ENCODE measurements around the gene ADARB2. TPM values are rescaled to one million over a fixed set of nuclear protein-coding genes. Genes with fewer than 3 reads are reported as not detected.

ADARB2 gene
- total RNA-seq, 1 donor from 2014 or later = 1.2 TPM

DNA sequence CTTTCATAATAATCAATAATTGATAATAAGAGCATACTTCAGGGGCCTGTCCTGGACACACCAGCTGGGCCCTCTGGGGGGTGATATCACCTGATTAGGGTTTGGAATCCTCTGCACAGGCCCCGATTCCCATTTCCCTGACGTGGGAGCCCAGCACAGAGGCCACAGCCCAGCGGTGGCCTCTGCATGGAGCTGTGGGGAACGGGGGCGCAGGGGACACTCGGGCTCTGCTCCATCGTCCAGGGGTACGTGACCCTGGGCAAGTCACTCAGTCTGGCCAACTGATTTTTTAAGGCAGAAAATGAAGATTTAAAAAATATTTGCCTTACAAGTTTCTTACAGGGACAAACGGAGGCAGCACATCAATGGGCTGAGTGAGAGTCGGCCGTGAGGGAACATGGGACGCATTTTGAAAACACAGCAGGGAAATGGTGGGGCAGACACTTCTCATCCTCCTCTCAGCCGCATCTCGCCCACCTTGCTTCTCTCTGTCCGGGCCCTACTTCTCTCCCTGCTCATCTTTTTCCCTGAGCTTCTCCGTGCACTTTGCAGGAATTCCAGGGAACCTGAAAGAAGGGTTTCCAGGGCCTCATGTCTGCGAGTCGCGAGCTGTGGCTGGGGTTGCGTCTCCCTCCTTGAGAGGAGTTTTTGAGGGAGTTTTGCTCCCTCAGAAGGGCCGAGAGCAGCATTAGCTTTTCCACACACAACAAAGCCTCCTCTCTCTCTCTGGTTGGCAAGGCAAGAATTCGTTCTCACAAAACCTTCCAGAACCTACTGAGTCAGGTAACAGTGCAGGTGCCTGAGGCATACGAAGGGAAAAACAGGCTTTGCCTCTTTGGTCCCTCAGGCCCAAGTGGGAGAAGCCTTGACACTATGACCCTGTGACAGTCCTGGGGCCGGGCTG is 369.1 kb downstream of the ADARB2 start:
- no peak overlapping the region for H3K27ac ChIP-seq
- no peak for DNase-seq
- no peak overlapping the region for H3K4me3 ChIP-seq
- H3K27me3 ChIP-seq = peaks cover 4% of the 10 kb centered on the region
- intact Hi-C loops (cut with DNase I) = no loop called here
- ATAC-seq = no peak
- no peaks in the 10 kb centered on the region for H3K36me3 ChIP-seq
- H3K9me3 ChIP-seq = no peaks in the 10 kb centered on the region
- no peaks in the 10 kb centered on the region for H3K4me1 ChIP-seq
- TF ChIP-seq, protein P1, sequence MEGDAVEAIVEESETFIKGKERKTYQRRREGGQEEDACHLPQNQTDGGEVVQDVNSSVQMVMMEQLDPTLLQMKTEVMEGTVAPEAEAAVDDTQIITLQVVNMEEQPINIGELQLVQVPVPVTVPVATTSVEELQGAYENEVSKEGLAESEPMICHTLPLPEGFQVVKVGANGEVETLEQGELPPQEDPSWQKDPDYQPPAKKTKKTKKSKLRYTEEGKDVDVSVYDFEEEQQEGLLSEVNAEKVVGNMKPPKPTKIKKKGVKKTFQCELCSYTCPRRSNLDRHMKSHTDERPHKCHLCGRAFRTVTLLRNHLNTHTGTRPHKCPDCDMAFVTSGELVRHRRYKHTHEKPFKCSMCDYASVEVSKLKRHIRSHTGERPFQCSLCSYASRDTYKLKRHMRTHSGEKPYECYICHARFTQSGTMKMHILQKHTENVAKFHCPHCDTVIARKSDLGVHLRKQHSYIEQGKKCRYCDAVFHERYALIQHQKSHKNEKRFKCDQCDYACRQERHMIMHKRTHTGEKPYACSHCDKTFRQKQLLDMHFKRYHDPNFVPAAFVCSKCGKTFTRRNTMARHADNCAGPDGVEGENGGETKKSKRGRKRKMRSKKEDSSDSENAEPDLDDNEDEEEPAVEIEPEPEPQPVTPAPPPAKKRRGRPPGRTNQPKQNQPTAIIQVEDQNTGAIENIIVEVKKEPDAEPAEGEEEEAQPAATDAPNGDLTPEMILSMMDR (IDR thresholded peaks at IDR 0.05) = no peak

DNA sequence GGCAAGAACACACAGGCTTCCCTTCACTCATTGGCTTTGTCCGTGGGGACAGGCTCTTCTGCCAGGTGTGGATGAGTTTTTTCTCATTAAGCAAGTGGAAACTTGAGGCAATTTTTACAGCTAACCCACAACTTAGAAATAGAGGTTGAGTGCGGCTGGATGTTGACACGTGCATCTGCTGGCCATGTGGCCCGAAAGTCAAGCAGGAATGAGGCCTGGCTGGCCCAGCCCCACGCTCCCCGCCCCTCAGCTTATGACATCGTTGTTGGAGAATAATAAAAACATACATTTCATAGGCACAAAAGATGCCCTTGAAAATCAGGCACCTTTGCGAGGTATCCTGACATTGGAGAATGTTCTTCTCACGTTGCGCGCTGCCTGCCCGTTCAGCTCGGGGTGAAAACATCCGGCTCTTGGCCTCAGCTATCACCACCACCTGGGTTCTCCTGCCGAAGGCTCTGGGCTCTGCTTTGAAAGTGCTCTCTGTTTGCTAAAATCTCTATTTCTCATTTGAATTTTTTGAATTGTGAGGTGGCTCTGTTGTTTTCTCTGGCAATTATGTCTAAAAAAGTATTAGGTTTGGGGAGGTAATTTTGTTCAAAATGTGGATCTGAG is 370.4 kb downstream of the ADARB2 start:
- H3K4me1 ChIP-seq = no peaks in the 10 kb centered on the region
- no peak overlapping the region for H3K4me3 ChIP-seq
- TF ChIP-seq, protein P1 (IDR thresholded peaks at IDR 0.05) = no peak
- intact Hi-C loops (cut with DNase I) = no loop called here
- H3K9me3 ChIP-seq = no peaks in the 10 kb centered on the region
- DNase-seq = peak; percentile 48
- ATAC-seq = no peak
- H3K27ac ChIP-seq = no peak overlapping the region
- H3K36me3 ChIP-seq = no peaks in the 10 kb centered on the region
- H3K27me3 ChIP-seq = peaks cover 10% of the 10 kb centered on the region

DNA sequence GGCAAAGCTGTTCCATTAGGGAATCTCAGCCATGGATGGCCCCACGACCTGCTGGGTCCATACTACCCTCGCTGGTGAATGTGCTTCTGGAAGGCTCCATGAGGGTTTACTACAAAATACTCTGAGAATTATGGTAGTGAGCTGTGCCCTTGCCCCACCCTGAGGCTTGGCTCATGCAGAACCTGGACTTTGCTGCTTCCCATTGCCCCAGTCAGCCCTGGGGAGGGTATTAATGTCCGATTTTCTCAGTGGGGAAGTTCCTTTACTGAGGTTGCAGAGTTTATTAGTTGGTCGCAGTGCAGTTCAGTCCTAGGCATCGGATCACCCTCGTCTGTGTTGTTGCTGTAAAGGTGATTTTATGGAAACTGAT is 371.0 kb downstream of the ADARB2 start:
- Histone ChIP-seq H3K36me3 (no peaks in the 10 kb centered on the region), H3K9me3 (no peaks in the 10 kb centered on the region), H3K27ac (no peak overlapping the region), H3K4me1 (no peaks in the 10 kb centered on the region), H3K4me3 (no peak overlapping the region), H3K27me3 (peaks cover 10% of the 10 kb centered on the region)
- TF ChIP-seq, protein P1 (IDR thresholded peaks at IDR 0.05) = no peak
- DNase-seq (no peak), ATAC-seq (no peak)
- intact Hi-C loops (cut with DNase I) = no loop called here

DNA sequence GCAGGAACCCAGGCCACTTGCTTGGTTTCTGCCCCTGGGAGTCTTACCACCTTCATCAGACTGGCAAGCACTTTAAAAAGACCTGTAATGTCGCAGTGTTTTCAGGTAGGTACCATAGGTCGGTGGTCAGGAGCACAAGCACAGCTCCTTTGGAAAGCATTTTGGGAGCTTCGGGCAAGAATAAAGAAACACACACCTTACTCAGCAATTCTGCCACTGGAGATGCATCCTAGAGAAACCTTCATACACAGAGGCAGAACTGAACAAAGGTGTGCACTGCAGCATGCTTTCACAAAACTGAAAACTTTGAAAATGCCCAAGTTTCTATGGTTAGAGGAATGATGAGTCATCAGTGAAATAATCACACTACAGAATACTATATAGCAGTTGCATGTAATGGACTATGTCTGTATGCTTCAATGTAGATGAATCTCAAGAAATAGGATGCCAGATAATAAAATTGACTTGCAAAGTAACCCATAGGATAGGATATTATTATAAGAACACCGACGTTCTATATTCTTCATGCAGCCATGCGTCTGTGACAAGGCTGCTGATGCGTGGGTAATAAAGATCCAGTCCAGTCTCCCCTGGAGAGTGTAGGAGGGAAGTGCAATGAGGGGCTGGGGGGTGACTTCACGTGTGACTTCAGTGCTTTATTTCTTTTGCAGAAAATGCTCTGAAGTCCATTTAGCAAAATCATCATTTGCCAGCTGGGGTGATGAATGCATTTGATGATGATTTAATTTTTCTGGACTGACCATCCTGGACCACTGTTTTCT is 371.6 kb downstream of the ADARB2 start:
- Histone ChIP-seq H3K9me3 (no peaks in the 10 kb centered on the region), H3K27ac (no peak overlapping the region), H3K4me1 (no peaks in the 10 kb centered on the region), H3K27me3 (peaks cover 10% of the 10 kb centered on the region), H3K4me3 (no peak overlapping the region), H3K36me3 (no peaks in the 10 kb centered on the region)
- intact Hi-C loops (cut with DNase I) = no loop called here
- TF ChIP-seq, protein P1 (IDR thresholded peaks at IDR 0.05) = no peak
- no peak for ATAC-seq
- no peak for DNase-seq

DNA sequence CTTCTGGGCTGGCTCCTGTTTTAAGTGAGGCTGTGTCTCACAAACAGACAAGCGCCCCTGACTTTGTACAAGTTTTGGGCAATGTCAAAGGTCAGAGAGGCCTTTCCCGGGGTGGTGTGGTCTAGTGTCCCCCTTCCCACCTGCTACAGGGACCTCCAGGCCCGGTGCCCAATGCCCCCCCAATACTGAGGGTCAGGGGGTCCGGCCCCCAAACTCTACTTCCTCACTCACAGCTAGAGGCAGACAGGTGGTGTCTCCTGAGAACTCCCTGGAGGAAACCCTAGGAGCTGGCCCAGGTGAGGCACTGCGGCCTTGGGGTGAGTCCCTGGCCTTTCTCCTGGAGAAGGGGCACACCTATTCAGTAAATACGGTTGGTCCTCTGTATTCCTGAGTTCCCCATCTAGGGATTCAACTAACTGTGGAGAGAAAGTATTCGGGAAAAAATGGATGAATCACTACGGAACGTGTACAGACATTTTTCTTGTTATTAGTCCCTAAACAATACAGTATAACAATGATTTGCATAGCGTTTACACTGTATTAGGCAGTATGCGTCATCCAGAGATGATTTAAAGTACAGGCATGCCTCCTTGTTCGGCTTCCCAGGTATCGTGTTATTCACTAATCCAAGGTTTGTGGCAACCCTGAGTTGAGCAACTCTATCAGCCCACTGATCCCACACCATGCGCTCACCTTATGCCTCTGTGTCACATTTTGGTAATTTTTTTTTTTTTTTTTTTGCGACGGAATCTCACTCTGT is 373.0 kb downstream of the ADARB2 start:
- Histone ChIP-seq H3K27ac (no peak overlapping the region), H3K4me3 (no peak overlapping the region), H3K4me1 (no peaks in the 10 kb centered on the region), H3K27me3 (peaks cover 7% of the 10 kb centered on the region), H3K36me3 (no peaks in the 10 kb centered on the region), H3K9me3 (no peaks in the 10 kb centered on the region)
- peak; percentile 41 for DNase-seq
- TF ChIP-seq, protein P1 (IDR thresholded peaks at IDR 0.05) = no peak
- intact Hi-C loops (cut with DNase I) = no loop called here
- no peak for ATAC-seq
